ENCODE data around the gene RAD18.

Gene RAD18

DNA sequence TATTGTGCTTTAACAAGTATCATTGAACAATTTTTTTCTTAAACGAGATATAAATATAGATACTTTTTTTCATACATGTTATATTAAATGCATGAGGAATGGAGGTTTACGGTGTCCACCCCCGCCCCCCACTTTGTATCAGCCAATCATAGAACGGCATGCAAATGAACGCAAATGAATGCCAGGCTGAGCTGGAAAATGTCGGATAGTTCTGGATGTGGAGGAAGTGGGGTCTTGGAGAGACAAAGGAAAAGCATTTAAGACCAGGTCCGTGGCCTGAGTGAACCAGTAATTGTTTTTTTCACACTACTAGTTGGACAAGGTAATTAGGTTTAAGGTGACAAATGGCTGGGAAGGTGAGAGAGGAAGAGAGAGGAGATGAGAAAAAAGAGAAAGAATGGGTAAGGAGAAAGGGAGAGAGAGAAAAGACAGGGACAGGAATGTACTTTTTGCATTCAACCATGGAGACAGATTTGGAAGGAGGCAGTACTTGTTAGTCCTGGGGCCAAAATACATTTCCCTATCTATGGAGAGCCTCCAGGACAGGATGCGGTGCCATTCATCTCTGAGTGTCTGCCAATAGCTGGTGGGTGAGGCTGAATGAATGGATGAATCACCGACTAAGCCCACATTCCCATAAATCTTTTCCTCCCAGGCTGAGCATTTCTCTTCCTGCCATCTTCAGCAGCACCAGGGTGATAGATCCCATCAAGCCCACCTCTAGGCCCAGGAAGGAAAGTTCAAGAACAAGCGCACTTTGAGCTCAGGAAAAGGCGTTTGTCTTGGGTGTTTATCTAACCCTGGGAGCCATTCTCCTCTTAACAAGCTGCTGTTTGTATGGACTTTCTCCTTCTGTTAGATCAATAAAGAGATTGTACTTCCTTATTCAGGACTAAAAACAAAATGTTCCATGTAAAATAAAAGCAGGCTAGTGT lies 1.4 kb upstream of the RAD18 start:
- DNase-seq (ENCODE audit: low read depth) = no peak

- DNase-seq (ENCODE audit: low read depth) = no peak
These were observed 928 bp downstream of the RAD18 start for GRCh38 chr3:8962226-8962861.

GRCh38 chr3:8959668-8960067 lies 3.6 kb downstream of the RAD18 start:
- DNase-seq (ENCODE audit: low read depth) = no peak

DNA sequence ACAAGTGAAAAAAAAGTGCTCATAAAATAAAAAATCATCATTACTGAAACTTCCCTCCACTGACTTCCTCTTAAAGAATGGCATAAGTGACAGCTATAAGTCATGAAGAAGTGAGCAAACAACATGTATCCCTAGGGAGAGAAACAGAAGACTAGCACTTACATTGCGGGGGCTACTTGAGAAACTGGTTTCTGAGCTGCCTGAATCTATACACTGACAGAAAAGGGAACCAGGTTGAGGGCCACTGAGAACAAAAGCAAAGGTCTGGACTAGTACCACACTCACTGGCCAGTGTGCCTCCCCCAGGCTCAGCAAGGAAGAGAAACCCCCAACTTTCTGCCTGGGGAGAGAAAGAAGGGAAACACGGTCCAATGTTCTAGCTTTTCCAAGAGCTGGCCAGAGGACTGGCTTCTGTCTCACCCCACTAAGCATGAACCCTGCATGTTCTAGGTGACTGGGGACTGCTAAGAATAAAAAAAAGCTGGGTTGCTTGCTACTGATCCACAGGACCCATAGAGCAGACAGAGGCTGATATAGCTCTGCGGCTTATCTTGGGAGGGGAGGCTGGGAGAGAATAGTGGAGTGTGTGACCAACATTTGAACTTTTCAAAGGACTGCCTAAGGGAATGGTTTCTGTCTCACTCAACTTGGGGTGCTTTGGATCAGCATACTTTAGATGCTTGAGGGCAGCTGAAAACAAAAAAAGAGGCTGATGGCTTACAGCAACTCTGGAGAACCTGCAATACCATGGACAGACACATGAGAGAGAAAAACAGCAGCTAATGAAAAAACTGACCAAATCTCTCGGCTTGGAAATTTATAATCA lies 8.1 kb downstream of the RAD18 start:
- no peak for DNase-seq (ENCODE audit: low read depth)

GRCh38 chr3:8953313-8953712 lies 10.0 kb downstream of the RAD18 start:
- no peak for DNase-seq (ENCODE audit: low read depth)

DNA sequence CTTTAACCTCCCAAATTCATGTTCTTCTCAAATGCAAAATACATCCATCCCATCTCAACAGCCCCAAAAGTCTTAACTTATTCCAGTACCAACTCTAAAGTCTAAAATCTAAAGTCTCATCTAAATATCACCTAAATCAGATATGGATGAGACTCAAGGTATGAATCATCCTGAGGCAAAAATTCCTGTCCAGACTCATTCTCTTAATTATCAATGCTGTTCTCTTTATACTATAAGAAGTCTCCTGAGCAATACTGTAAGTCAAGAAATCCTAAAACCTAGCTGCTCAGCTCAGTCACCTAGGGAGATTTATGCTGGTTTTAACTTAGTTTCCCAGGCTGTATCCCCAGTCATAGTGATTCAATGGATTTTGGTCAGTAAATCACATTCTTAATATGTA lies 11.1 kb downstream of the RAD18 start:
- DNase-seq (ENCODE audit: low read depth) = no peak

DNA sequence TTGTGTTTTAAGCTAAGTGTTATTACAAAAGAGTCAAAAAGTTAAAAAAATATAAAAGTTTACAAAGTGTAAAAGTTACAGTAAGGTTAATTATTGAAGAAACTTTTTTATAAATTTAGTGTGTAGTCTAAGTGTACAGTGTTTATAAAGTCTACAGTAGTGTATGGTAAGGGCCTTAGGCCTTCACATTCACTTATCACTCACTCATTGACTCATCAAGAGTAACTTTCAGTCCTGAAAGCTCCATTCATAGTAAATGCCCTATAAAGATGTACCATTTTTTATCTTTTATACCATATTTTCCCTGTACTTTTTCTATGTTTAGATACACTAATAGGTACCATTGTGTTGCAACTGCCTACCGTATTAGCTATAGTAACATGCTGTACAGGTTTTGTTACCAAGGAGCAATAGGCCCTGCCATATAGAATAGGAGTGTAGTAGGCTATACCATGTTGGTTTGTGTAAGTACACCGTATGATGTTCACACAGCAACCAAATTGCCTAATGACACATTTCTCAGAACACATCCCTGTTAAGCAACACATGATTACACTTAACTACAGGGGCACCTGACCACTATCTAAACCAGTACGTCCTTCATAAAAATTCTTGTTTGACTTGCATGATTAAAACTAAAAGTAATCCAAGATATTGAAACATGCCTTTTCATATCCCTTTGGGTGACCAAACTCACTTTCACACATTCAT lies 17.2 kb downstream of the RAD18 start:
- DNase-seq (ENCODE audit: low read depth) = no peak

- DNase-seq (ENCODE audit: low read depth) = no peak
These were observed 20.4 kb downstream of the RAD18 start for GRCh38 chr3:8942746-8943488.

- no peak for DNase-seq (ENCODE audit: low read depth)
These were observed 21.2 kb downstream of the RAD18 start for GRCh38 chr3:8942115-8942514.

- DNase-seq (ENCODE audit: low read depth) = no peak
These were observed 25.3 kb downstream of the RAD18 start for GRCh38 chr3:8938021-8938420.

DNA sequence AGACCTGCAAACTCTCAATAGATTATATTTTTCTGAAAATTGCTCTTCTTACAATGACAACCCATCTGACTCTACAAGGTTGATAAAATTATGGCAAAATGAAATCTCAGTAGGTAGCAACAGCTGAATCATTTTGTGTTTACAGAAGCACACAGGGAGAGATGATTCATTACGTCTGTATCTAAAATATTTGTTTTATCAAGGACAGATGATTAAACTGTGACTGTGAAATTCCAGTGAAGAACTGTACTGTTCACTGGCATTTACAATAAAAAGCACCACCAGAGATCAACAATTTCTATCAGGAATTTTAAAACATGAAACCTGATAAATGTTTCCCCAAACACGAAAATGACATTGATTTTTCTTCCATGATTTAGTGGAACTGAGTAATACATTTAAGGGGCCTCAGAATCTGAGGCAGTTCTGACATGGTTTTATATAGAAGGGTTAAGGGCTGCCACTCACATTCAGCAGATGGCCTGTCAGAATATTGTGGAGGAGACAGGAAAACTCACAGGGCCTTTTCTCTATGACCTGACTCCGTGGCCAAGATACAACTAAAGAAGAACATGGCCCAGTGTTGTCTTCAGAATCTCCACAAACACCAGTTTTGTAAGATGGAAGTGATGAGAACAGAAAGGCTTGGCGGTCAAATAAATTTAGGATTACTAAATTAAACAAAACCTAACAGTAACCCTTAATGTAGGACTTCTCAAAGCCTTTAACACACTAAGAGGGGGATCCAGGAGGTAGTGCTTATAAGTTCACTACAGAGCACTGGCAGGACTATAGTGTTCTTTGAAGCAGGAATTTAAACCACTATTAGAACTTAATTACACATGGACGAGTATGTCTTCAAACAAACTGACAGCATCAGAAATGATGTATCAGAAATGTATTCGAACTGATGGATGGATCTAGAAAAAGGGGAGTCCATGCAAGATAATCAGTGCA lies 25.9 kb downstream of the RAD18 start:
- no peak for DNase-seq (ENCODE audit: low read depth)

- no peak for DNase-seq (ENCODE audit: low read depth)
These were observed 30.8 kb downstream of the RAD18 start for GRCh38 chr3:8932507-8932906.

DNA sequence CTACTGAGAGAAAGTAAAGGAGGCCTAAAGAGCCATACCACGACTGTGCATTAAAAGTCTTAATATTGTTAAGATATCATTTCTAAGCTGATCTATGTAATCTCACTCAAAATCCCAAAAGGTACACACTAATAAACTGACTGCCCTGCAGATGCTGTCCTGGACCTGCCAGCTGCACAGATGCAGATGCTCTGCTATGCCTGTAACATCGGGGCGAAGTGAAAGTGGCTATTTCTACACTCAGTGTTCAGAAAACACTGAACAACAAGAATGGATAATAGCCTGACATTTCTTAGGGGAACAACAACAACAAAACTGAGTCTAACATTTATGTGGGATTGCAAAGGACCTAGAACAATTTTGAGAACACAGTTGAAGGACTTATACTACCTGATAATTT lies 31.9 kb downstream of the RAD18 start:
- no peak for DNase-seq (ENCODE audit: low read depth)

DNA sequence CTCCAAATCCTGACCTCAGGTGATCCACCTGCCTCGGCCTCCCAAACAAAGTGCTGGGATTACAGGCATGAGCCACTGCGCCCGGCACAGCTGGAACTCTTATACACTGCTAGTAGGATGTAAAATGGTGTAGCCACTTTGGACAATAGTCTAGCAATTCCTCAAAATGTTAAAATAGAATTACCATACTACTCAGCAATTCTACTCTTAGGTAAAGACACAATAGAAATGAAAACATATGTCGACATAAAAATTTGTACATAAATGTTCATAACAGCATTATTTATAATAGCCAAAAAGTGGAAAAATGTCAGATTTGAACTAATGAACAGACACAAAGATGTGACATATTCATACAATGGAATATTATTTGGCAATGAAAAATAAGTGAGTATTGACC lies 33.4 kb downstream of the RAD18 start:
- no peak for DNase-seq (ENCODE audit: low read depth)

- no peak for DNase-seq (ENCODE audit: low read depth)
These were observed 48.8 kb downstream of the RAD18 start for GRCh38 chr3:8914491-8914890.

DNA sequence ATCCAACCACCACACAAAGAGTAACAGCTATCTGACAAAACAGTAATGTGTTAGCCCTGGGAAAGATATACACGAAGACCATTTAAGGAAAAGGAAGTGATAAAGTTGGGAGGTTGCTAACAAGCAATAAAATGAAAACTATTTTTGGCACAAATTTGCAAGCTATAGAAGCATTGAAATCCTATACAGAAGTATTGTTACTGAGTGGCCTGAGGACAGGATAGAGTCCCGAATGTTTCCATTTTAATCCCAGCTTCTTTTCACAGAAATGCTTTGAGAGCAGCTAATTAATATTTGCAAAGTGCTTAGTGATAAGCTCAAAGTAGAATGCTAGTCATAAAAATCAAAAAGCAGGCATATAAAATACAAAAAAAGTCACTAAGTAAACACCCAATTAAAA lies 51.5 kb downstream of the RAD18 start:
- no peak for DNase-seq (ENCODE audit: low read depth)

DNA sequence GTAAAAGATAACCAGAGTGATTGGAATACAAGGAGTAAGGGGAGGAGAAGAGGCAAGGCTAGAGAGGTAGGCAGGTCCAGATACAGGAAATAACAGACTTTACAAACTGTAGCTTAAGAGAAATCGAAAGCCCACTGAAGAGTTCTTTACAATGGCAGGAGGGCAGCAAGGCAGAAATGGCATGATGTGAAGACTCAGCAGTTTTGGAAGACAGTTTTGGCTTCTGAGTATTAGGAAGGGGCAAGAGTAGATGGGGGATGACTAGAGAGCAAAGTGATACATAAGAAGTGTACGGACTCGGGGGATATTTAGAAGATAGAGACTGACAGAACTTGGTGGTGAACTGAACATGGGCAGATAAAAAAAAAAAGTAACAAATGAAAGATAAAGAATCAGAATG lies 54.1 kb downstream of the RAD18 start:
- no peak for DNase-seq (ENCODE audit: low read depth)

- DNase-seq (ENCODE audit: low read depth) = no peak
These were observed 60.1 kb downstream of the RAD18 start for GRCh38 chr3:8903191-8903590.

DNA sequence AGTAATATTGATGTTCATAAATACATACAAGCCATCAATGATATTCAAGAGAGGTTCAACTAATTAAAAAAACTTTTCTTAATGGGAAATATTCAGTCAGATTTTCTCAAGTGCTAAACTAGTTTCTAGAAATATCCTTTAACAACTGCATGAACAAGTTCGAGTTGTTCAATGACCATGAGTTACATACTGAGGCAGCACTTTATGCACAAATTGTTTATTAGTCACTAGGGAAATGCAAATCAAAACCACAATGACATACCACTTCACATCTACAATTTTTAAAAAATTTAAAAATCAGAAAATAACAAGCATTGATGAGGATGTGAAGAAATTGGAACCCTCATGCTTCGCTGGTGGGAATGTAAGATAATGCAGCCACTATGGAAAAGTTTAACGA lies 62.4 kb downstream of the RAD18 start:
- no peak for DNase-seq (ENCODE audit: low read depth)

GRCh38 chr3:8899876-8900460 lies 63.3 kb downstream of the RAD18 start:
- no peak for DNase-seq (ENCODE audit: low read depth)

Measured in activated T-helper 1 cell treated with Interleukin-2 at 50 U/mL for 16 hours (primary cell).